Neural progenitor cell (in vitro differentiated cells): ENCODE data around the gene ATP8A1. TPM values are rescaled to one million over a fixed set of nuclear protein-coding genes. Genes with fewer than 3 reads are reported as not detected.

Experiments
- DNase-seq: peaks from one replicate; pipeline ENCODE4 v3.0.0-alpha.2; 2016; ENCODE audit warnings: low spot score
- H2AFZ ChIP-seq: fragments of 200-600 bp; sonication (generic); replicated peaks from 2 replicates; pipeline ENCODE4 v1.6.1; 2016; ENCODE audit warnings: antibody characterized with exemption
- H3F3A ChIP-seq: fragments of 200-600 bp; sonication (generic); 2 replicates; pipeline ENCODE4 v1.6.1; 2016; ENCODE audit warnings: antibody characterized with exemption, low read depth
- H3K27ac ChIP-seq: fragments of 200-600 bp; sonication (generic); 2 replicates; pipeline ENCODE4 v1.5.1; 2016; ENCODE audit warnings: mild to moderate bottlenecking
- H3K27me3 ChIP-seq: fragments of 200-600 bp; sonication (generic); 2 replicates; pipeline ENCODE4 v1.6.1; 2016; ENCODE audit warnings: mild to moderate bottlenecking, moderate library complexity
- H3K36me3 ChIP-seq: fragments of 200-600 bp; sonication (generic); 2 replicates; pipeline ENCODE4 v1.5.1; 2016
- H3K4me1 ChIP-seq: fragments of 200-600 bp; sonication (generic); 2 replicates; pipeline ENCODE4 v1.6.1; 2016; ENCODE audit warnings: mixed run types
- H3K4me2 ChIP-seq: fragments of 200-600 bp; sonication (generic); 2 replicates; pipeline ENCODE4 v1.6.1; 2016
- H3K4me3 ChIP-seq: fragments of 200-600 bp; sonication (generic); 2 replicates; pipeline ENCODE4 v1.5.1; 2016
- H3K79me2 ChIP-seq: fragments of 200-600 bp; sonication (generic); 2 replicates; pipeline ENCODE4 v1.6.1; 2016; ENCODE audit warnings: low read depth
- H3K9ac ChIP-seq: fragments of 200-600 bp; sonication (generic); 2 replicates; pipeline ENCODE4 v1.6.1; 2016
- H3K9me3 ChIP-seq: fragments of 200-600 bp; sonication (generic); 2 replicates; pipeline ENCODE4 v1.5.1; 2016; ENCODE audit warnings: low read depth
- H4K20me1 ChIP-seq: fragments of 200-600 bp; sonication (generic); 2 replicates; pipeline ENCODE4 v1.6.1; 2016; ENCODE audit warnings: low read depth
- H3K27ac Mint-ChIP-seq: 3 replicates; pipeline ENCODE4 v1.8.0; 2021; ENCODE audit warnings: mixed read lengths
- H3K27me3 Mint-ChIP-seq: 2 replicates; pipeline ENCODE4 v1.8.0; 2022; ENCODE audit warnings: low read depth, mild to moderate bottlenecking, inconsistent platforms, moderate library complexity, mixed read lengths; ENCODE audit not compliant: insufficient read depth
- H3K36me3 Mint-ChIP-seq: 3 replicates; pipeline ENCODE4 v1.8.0; 2021; ENCODE audit warnings: mixed read lengths
- H3K4me1 Mint-ChIP-seq: 3 replicates; pipeline ENCODE4 v1.8.0; 2021; ENCODE audit warnings: mixed read lengths
- H3K4me3 Mint-ChIP-seq: 3 replicates; pipeline ENCODE4 v1.8.0; 2021; ENCODE audit warnings: mild to moderate bottlenecking, moderate library complexity, mixed read lengths
- H3K9me3 Mint-ChIP-seq: 3 replicates; pipeline ENCODE4 v1.8.0; 2020; ENCODE audit warnings: mixed read lengths
- EZH2 ChIP-seq: fragments of 200-600 bp; sonication (generic); IDR thresholded peaks from 2 replicates; pipeline ENCODE4 v1.6.1; 2017; ENCODE audit warnings: antibody characterized with exemption, mild to moderate bottlenecking, moderate library complexity
- EZH2phosphoT487 ChIP-seq: fragments of 200-600 bp; sonication (generic); IDR thresholded peaks from 2 replicates; pipeline ENCODE4 v1.6.1; 2017; ENCODE audit warnings: antibody characterized with exemption
- total RNA-seq: library from RNA; depleted of rRNA; stranded (reverse); fragments of >200 nt; gene quantifications from 2 replicates; pipeline ENCODE4 v1.2.3, GENCODE V29; 2015; ENCODE audit warnings: low replicate concordance
- TF ChIP-seq, protein P1 (sequence below): fragments of 200-600 bp; sonication (generic); IDR thresholded peaks from 2 replicates; pipeline ENCODE4 v1.5.1; 2017; ENCODE audit warnings: antibody characterized with exemption, mild to moderate bottlenecking

Gene ATP8A1
- total RNA-seq, 1 donor from 2014 or later, result 46.1 TPM

- Histone ChIP-seq H3K79me2 (no peaks in the 10 kb centered on the region), H3K9me3 (no peaks in the 10 kb centered on the region), H3K9ac (no peak overlapping the region), H4K20me1 (no peaks in the 10 kb centered on the region), H3F3A (peaks cover 11% of the 10 kb centered on the region), H3K27me3 (no peaks in the 10 kb centered on the region), H2AFZ (no peak overlapping the region), H3K36me3 (no peaks in the 10 kb centered on the region), H3K4me2 (no peak overlapping the region), H3K27ac (no peak overlapping the region), H3K4me3 (no peak overlapping the region), H3K4me1 (peaks cover 49% of the 10 kb centered on the region)
- DNase-seq, result no peak
- Mint-ChIP-seq H3K36me3 (no peaks in the 10 kb centered on the region), H3K4me1 (peaks cover 30% of the 10 kb centered on the region), H3K9me3 (no peaks in the 10 kb centered on the region), H3K4me3 (no peak overlapping the region), H3K27me3 (peaks cover 6% of the 10 kb centered on the region), H3K27ac (no peak overlapping the region)
- TF ChIP-seq EZH2 (no peak), EZH2phosphoT487 (no peak)
- TF ChIP-seq, protein P1, sequence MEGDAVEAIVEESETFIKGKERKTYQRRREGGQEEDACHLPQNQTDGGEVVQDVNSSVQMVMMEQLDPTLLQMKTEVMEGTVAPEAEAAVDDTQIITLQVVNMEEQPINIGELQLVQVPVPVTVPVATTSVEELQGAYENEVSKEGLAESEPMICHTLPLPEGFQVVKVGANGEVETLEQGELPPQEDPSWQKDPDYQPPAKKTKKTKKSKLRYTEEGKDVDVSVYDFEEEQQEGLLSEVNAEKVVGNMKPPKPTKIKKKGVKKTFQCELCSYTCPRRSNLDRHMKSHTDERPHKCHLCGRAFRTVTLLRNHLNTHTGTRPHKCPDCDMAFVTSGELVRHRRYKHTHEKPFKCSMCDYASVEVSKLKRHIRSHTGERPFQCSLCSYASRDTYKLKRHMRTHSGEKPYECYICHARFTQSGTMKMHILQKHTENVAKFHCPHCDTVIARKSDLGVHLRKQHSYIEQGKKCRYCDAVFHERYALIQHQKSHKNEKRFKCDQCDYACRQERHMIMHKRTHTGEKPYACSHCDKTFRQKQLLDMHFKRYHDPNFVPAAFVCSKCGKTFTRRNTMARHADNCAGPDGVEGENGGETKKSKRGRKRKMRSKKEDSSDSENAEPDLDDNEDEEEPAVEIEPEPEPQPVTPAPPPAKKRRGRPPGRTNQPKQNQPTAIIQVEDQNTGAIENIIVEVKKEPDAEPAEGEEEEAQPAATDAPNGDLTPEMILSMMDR, result no peak
Measured at GRCh38 chr4:42483426-42484379, 173.2 kb downstream of the ATP8A1 start.

DNA sequence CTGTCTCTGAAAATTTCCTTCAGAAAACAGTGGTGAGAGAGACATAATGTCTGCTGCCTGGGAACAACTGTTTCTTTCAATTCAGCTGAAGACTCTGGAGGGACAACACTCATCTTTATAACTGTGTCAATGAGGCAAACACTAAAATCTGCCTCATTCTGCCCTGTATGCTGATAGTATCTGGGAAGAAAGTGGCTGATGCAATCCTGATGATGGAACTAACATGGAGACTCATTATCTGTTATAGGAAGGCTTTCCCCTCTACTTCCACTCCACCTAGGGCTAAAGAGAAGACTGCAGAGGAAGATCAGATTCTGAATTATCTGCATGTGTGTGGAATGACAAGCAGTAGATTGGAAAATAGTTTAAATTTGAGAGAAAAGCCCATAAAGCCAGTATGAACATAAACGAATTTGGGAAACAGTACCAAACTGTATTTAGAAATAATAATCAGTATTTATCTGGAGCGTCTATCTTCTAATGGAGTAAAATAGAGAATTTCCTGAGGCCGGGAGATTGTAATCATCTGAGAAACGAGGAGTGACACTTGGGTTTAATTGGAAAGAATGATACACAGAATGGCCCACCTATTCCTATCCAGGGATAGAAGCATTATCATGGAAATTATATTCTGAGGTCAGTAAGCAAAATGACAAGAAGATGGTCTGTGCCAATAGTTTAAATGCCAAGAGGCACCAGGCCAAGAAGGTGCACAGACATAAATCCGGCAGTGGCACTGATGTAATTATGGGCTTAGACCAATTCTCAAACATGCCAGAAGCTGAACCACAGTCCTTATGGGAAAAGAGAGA lies 174.2 kb downstream of the ATP8A1 start:
- H3K4me1 Mint-ChIP-seq, result peaks cover 21% of the 10 kb centered on the region
- peaks cover 6% of the 10 kb centered on the region for H3K27me3 Mint-ChIP-seq

DNA sequence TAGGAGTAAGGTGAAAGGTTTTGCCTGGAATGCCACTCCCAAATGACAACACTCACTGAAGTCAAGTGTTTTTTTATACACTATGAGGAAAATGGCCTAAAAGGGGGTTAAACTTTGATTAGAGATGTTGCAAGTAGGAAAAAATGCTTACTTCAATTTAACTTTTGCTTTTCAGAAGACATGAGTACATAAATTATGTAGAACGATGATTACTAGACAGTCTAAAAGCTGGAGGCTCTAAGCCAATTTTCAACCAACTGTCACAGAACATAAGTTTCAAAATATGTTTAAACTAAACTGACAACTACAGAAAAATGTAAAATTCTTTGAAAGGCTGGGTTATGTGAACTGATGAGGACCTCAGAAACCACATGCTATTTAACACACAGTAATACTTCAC lies 176.2 kb downstream of the ATP8A1 start:
- peaks cover 19% of the 10 kb centered on the region for H3K4me1 ChIP-seq
- H2AFZ ChIP-seq, result no peak overlapping the region
- H3K79me2 ChIP-seq, result no peaks in the 10 kb centered on the region
- Mint-ChIP-seq H3K4me1 (peaks cover 14% of the 10 kb centered on the region), H3K9me3 (no peaks in the 10 kb centered on the region), H3K27ac (no peak overlapping the region), H3K4me3 (no peak overlapping the region), H3K36me3 (no peaks in the 10 kb centered on the region), H3K27me3 (peaks cover 8% of the 10 kb centered on the region)
- DNase-seq, result no peak
- H3K9me3 ChIP-seq, result no peaks in the 10 kb centered on the region
- no peak overlapping the region for H3K9ac ChIP-seq
- no peak overlapping the region for H3K4me3 ChIP-seq
- H3K4me2 ChIP-seq, result no peak overlapping the region
- no peaks in the 10 kb centered on the region for H3K27me3 ChIP-seq
- H3F3A ChIP-seq, result no peaks in the 10 kb centered on the region
- no peaks in the 10 kb centered on the region for H3K36me3 ChIP-seq
- H3K27ac ChIP-seq, result no peak overlapping the region
- TF ChIP-seq, protein P1, result no peak
- TF ChIP-seq EZH2 (no peak), EZH2phosphoT487 (no peak)
- no peaks in the 10 kb centered on the region for H4K20me1 ChIP-seq

More for the DNA sequence above, 174.2 kb downstream of the ATP8A1 start:
- no peak overlapping the region for H3K27ac ChIP-seq
- H3K9me3 Mint-ChIP-seq, result no peaks in the 10 kb centered on the region
- no peaks in the 10 kb centered on the region for H3K36me3 Mint-ChIP-seq
- H3K79me2 ChIP-seq, result no peaks in the 10 kb centered on the region
- H3K4me3 ChIP-seq, result no peak overlapping the region
- TF ChIP-seq EZH2 (no peak), EZH2phosphoT487 (no peak)
- TF ChIP-seq, protein P1, result no peak
- no peak for DNase-seq
- H3K4me1 ChIP-seq, result peaks cover 39% of the 10 kb centered on the region
- H4K20me1 ChIP-seq, result no peaks in the 10 kb centered on the region
- H3K27ac Mint-ChIP-seq, result no peak overlapping the region
- H3K4me3 Mint-ChIP-seq, result no peak overlapping the region
- no peaks in the 10 kb centered on the region for H3K36me3 ChIP-seq
- H3K9me3 ChIP-seq, result no peaks in the 10 kb centered on the region
- H2AFZ ChIP-seq, result no peak overlapping the region
- H3K4me2 ChIP-seq, result no peak overlapping the region
- H3F3A ChIP-seq, result peaks cover 7% of the 10 kb centered on the region
- no peaks in the 10 kb centered on the region for H3K27me3 ChIP-seq
- no peak overlapping the region for H3K9ac ChIP-seq
